GM18519 (cell line): ENCODE measurements around the gene PRRT1B.

Experiments used
- ATAC-seq: cut with Tn5 transposase; IDR thresholded peaks from one replicate; pipeline ENCODE4 v1.9.1; 2021; ENCODE audit warnings: mild to moderate bottlenecking, moderate library complexity; ENCODE audit not compliant: unreplicated experiment, low FRiP score

PRRT1B gene

DNA sequence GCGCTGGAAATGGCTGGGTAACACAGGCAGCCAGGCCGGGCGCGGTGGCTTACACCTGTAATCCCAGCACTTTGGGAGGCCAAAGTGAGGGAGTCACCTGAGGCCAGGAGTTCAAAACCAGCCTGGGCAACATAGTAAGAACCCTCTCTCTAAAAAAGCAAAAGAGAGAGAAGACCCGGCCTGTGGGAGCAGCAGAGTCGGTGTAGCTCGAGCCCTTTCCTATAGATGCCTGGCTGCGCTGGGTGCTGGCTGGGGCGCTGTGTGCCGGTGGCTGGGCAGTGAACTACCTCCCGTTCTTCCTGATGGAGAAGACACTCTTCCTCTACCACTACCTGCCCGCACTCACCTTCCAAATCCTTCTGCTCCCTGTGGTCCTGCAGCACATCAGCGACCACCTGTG is 23.5 kb upstream of the PRRT1B start:
- ATAC-seq: no peak

DNA sequence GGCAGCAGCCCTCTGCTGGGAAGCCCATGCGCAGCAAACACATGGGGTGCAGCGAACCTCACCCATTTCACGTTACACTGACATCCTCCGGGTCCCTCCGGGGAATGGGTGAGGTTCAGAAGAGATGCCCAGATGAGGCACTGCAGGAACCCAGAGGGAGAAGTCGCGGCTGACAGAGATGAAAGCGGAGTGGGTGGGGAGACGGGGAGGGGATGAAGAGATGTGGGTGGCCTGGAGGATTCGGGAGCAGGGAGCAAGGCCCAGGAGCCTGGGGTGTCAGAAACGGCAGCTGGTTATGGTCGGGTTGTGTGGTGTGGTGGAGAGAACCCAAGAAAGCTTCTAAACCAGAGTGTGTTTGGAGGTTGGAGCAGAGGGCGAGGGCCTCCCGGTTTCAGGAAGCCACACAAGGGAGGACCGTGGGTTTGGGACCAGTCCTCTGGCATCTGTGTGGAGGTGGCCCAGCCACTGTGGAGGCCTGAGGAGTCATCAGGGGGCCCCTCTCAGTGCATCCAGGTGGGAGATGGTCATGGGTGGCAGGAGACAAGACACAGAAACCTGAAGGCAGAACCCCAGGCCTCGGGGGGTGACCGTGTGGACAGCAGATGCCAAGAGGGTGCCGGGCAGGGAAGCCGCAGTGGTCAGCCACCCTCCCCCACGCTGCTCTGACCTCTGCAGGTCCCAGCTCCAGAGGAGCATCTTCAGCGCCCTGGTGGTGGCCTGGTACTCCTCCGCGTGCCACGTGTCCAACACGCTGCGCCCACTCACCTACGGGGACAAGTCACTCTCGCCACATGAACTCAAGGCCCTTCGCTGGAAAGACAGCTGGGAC is 22.9 kb upstream of the PRRT1B start:
- ATAC-seq: no peak

DNA sequence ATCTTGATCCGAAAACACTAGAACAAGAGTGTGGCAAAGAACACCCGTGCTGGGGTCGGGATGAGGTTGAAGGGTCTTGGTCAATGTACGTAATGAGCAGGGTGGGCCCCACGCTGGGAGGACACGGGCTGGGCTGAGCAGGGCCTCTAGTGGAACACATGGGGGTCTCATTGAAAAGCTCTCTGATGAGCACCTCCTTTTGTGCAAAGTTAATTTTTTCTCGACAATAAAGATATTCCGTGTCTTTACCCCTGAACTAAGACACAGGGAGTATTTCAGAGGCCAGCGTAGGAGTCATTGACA is 22.3 kb upstream of the PRRT1B start:
- ATAC-seq: no peak

DNA sequence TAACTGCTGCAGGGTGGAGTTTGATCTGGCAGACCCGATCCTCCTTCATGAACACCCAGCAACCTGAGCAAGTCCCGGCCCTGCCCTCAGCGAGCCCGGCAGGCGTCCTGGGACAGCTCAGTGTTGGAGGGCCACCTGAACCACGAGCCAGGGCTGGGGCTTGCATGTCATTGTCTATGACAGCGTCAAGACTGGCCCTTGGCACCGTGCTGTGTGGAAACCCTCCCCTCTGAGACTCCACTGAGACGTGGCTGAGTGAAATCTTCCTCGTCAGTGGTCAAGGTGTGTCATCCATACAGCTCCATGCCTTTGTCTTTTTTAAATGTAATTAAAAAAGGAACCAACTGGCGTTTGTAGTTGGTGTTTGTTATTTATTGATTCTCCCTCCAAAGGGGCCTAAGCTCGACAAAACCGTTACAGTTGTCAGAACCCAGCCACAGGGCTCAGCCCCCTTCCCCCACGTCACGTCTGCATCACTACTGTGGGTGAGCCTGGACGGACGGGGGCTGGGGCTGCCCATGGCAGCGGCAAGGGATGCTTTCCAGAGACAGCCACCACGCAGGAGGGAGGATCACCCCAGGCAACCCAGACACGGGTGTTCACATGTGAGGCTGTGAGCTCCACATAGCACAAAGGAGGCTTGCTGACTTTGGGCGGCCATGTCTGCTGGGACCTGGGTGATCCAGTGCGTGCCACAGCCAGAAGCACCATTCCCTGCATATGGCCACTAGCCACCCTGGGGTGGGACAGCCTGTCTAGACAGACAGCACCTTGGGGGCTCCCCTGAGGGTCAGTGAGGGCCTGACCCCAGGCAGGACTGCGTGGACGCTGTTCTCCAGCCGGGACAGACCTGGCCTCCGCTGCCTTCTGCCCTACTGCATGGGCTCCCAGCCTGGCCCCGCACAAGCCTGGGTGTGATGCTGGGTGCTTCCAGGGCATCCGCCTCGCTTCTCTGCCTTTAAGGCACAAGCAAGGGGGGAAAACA is 21.6 kb upstream of the PRRT1B start:
- ATAC-seq: no peak

DNA sequence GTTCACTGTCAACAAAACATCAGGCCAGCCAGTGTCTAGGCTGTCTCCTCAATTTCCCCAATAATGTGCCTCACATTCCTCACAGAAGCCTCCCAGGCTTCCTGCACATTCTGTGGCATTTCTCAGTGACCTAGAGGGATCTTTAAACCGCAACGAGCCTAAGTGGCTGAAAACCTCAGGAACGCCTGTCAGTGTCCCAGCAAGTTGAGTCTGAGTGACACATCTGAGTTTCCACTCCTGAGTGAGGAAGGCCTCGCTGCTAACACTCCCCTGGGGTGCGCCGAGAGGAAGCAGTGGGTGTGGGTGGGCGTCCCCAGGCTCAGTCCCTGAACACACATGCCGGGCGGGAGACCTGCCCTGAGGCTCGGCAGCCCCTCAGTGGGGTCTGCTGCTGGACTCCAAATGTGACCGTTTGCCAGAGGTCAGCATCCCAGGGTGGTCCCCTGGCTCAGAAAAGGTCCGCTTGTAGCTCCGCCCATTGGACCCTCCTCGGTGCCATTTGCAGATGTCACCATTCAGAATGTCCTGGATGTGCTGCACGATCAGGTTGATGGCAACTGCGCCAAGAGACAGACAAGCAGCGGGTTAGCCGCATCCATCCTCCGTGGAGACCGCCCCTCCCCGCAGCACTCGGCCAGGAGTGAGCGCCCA is 20.5 kb upstream of the PRRT1B start:
- ATAC-seq: no peak

DNA sequence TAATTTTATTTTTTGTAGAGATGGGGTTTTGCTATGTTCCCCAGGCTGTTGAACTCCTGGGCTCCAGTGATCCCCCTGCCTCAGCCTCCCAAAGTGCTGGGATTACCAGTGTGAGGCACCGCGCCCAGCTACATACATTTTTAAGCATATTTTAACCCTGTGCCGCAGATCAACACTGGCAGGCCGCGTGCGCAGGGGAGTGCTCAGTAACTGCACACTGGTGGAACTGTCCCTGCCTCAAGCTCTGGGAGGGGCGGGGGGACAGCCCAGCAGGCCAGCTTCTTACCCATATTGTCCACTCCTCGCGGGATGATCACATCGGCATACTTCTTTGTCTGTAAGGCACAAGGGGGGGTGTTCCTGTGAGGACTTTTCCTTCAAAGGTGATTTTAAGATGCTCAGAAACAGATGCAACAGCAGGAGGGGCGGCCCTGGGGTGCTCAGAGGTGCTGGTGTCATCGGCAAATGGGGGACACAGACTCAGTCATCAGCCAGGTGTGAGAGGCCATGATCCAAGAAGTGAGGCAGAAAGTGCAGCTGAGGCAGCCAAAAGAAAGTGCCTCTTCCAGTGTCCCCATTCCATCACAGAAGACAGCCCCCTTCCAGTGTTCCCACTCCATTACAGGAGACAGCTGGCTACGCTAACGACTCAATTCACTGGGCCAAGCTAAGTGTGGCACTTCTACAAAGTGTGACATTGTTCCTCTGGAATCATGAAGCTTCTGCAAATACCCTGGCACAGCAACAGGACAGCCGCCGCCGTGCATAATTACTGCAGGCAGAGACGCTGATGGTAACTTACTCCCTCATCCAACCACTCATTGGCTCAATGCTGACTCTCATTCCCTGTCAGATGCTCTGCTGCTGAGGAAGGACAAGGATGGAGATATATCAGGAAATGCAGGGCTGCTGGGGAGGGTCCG is 19.4 kb upstream of the PRRT1B start:
- ATAC-seq: no peak

DNA sequence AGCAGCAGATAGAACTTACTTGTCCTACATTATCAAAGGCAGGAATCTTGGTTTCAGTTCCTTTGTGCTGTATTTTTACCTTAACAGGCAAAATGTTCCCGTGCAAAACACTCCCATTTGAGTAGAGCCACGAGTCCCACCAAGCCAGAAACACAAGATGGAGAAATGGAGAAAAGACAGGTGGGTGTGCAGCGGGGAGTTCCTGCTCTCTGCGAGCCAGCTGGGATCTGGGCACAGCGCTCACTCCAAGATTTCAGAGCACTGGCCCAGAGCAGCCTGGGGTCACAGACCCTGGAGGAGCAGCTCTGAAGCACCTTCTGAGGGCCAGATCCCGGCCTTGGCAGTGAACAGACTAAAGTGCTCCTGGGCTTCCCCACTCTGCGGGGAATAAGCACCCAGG is 17.1 kb upstream of the PRRT1B start:
- no peak for ATAC-seq

DNA sequence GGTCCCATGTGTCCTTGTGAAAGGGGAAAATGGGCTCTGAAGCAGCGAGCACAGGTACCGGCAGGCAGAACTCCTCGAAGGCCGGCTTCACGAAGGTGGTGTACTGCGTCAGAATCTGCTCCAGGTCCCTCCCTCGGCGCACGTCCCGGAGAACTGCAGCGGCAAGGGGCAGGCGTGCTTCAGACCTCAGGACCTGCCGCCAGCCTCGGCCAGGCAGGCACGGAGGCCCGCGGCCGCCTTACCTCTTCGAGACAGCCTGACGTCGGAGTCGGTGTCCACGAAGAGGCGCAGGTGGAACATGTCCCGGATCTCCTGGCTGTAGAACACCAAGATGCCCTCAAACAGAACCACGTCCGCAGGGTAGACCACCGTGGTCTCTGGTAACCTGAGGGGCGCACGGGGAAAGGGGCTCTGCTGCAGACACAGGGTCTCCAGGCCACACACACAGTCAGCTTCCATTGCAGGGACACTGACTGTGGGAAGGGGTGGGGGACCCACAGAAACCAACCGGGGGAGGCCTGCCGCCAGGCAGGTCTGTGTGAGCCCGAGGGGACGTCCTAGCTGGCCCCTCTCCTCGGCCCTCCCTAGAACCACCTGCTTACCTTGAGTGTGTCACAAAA is 16.3 kb upstream of the PRRT1B start:
- ATAC-seq: no peak

DNA sequence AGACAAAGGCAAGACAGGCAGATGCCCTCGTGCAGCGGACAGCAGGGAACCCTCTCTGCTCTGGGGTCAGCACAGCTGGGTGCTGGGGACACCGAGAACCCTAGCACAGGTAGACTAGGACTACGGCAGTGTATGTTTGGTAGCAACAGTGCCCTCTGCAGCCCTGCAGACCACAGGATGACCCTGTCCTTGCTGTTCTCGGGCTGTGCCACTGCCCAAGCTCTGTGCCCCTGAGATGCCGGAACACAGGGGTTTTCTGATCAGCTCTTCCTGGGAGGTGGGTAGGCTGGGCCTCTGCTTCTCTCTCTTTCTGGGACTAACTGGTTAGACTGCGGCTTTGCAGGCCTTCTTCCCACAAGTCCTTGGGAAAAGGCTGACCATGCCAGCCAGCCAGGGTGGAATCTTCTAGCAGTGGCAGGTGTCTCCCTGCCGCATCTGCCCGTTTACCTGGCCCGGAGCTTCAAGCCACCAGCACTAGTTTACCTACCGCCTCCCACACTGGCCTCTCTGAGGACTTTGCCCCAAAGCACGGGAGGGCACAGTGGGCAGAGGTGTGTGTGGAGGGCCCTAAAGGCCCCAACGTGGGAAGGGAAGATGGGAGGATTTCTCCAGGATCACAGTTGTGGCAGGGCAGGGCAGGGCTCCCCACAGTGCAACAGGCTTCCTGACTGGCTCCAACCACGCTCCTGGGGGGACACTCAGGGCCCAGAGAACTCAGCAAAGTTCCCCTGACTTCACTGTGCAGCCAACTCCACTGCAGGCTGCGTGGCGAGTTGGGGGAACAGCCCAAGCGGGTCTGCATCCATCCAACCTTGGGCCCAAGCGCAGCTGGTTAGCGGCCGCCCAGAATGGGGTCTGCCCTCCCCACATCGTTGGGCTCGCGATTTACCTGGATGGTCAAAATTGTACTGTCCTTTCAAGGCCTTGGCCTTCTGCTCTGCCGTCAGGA is 15.5 kb upstream of the PRRT1B start:
- no peak for ATAC-seq

DNA sequence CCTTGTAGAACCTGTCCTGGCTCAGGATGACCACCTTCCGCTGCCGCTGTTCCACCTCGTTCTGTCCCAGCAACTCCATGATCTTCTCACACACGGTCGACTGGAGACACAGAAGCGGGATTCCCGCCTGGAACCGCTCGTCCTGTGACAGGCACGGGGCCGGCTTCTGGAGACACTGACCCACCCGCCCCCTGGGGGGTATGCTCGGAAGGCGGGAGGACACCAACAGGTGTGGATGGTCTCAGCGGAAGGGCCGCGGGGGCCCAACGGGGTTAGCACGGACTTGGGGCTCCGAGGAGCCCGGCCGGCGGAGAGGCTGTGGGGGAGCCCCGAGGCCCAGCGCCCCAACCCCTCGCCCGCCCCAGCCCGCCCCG is 14.8 kb upstream of the PRRT1B start:
- no peak for ATAC-seq

DNA sequence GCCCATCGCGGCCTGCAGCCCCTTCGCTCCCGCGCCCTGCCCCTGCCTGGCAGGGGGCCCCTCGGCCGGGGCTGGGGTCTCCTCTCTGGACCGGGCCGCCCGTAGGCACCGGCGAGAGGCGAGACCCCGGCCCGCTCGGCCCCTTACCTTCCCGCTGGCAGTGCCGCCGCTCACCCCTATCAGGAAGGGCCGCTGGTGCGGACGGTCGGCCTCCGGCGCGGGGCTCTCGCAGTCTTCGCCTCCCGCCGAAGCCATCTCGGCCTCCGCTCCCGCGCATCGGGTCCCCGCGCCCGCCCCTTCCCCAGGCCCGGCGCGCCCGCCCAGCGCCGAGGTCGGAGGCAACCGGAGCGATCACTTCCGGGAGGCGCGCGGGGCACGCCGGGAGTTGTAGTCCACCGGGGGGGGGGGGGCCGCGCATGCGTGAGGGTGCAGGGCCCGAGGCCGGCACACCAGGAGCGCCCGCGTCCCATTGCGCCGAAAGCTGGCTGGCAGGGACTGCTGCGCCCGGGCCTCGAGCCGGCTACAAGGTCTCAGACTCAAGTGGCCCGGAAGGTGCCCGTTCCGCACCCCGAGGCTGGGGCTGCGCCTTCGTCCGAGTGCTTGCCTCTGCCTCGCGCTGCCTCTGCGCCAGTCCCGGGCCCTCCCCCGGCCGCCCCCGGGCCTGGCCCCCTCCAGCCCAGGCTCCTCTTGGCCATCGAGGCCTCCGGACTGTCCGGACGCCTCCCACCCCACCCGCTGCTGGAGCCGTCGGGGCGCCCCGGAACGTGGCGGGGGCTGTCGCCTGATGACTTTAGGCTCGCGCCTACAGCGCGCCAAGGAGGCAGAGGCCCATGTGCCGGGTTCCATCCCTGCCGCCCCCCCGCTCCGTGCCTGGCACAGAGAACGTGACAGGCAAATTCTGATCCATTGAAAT is 14.1 kb upstream of the PRRT1B start, which contains the start of gene UCK1:
Gene UCK1 (minus strand): TSS at position 344 of the 913 bp plus-strand sequence. CDS start 89 bp downstream, at position 255.
- peak; percentile 38 for ATAC-seq

DNA sequence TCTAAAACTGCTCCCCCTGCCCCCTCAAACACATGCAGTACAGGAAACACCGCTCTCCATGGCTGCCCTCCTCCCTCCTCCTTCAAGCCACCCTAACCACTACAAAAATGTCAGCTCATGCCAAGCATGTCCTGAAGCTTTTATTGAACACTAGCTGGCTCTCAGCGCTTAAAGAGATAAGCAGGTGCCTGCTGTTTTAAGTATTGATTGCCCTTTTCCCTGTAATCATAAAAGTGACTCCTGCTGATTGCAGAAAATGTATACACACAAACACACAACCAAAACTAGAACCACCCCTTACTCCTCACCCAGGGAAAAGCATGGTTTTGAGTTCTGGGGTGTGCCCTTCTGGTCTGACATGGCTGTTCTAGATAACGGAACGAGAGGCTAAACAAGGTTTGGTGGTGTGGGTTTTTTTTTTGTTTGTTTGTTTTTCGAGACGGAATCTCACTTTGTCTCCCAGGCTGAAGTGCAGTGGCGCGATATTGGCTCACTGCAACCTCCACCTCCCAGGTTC is 10.5 kb upstream of the PRRT1B start:
- no peak for ATAC-seq

DNA sequence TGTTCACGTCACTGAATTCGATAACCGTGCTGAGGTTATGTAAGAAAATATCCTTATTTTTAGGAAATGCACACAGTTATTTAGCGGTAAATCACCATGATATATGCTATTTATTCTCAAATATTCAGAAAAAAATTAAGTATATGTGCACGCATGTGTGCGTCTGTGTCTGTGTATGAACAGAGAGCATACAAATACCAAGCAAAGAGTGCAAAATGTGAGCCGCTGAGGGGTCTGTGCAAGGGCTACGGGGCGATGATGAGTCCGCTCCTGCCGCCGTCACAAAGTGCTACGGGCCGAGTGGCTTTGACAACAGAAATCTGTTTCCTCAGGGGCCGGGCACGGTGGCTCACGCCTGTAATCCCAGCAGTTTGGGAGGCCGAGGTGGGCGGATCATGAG is 7.4 kb upstream of the PRRT1B start:
- no peak for ATAC-seq

DNA sequence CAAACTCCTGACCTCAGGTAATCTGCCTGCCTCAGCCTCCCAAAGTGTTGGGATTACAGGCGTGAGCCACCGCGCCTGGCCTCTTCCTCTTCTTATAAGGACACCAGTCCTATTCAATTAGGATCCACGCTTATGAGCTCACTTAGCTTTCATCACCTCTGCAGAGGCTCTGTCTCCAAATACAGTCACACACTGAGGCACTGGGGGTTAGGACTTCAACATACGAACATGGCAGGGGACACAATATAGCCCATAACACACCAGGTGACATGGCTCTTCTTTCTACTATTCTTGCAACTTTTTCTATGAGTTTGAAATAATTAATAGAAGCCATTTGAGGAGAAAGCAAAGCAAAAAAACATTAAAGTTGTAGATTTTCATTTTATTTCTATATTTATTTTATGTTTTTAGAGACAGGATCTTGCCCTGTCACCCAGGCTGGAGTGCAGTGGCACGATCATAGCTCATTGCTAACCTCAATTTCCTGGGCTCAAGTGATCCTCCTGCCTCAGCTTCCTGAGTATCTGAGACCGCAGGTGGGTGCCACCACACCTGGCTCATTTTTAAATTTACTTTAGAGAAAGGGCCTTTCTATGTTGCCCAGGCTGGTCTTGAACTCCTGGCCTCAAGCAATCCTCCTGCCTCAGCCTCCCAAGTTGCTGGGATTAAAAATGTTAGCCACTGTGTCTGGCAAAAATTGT is 6.0 kb upstream of the PRRT1B start:
- no peak for ATAC-seq

DNA sequence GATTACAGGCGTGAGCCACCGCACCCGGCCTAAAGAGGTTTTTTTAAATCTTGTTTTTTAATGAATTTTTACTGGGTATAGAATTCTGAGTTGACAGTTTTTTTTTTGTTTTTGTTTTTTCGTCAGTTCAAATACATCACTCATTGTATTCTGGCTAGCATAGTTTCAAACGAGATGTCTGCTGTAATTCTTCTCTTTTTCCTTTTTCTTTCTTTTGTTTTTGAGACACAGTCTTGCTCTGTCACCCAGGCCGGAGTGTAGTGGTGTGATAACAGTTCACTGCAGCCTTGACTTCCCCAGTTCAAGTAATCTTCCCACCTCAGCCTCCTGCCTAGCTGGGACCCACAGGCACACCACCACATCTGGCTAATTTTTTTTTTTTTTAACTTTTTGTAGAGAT is 2.2 kb upstream of the PRRT1B start:
- no peak for ATAC-seq

DNA sequence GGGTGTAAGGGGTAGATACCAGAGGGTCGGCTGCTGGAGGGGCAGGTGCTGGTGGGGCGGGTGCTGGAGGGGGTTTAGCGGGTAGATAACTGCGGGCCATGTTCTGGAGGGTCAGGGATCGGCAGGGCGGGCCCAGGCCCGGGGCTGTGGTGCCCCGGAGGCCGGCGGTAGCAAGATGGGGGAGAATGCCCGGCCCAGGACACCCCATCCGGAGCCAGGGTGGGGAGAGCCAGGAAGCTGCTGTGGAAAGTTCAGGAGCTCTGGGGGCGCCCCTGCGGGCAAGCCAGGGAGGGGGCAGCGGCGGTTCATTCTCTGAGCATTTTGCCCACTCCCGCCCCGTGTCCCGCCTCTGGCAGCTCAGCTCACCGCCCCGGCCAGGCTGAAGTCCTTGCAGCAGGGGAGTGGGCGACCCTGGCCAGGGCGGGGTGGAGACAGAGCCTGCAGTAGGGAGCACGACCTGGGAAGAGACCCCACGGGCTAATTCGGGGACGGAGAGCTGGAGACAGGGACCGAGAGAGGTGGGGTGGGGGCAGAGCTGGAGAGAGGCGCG is 538 bp downstream of the PRRT1B start:
- ATAC-seq: no peak
